WTC11 (cell line): ENCODE measurements around the gene UGT1A7.

Source experiments
- ATF1 ChIP-seq: sonication (generic); formaldehyde crosslinking; IDR thresholded peaks from 2 replicates; pipeline ENCODE4 v1.8.1; 2023; ENCODE audit warnings: mild to moderate bottlenecking, moderate library complexity, missing genetic modification reagents
- CREM ChIP-seq: sonication (generic); formaldehyde crosslinking; IDR thresholded peaks from 2 replicates; pipeline ENCODE4 v1.8.1; 2022; ENCODE audit warnings: mild to moderate bottlenecking, missing genetic modification reagents, moderate library complexity
- CTCF ChIP-seq: fragments of 200-600 bp; IDR thresholded peaks from 2 replicates; pipeline ENCODE4 v1.8.0; 2022; ENCODE audit warnings: antibody characterized with exemption
- ESRRA ChIP-seq: sonication (generic); formaldehyde crosslinking; IDR thresholded peaks from 2 replicates; pipeline ENCODE4 v1.8.1; 2022; ENCODE audit warnings: mild to moderate bottlenecking, missing genetic modification reagents, borderline replicate concordance
- FOXK1 ChIP-seq: sonication (generic); formaldehyde crosslinking; IDR thresholded peaks from 2 replicates; pipeline ENCODE4 v1.8.0; 2022; ENCODE audit warnings: mild to moderate bottlenecking, moderate library complexity, missing genetic modification reagents
- FOXP1 ChIP-seq: sonication (generic); formaldehyde crosslinking; IDR thresholded peaks from 2 replicates; pipeline ENCODE4 v1.8.0; 2022; ENCODE audit warnings: missing genetic modification reagents, mild to moderate bottlenecking, moderate library complexity, borderline replicate concordance
- MAX ChIP-seq: sonication (generic); formaldehyde crosslinking; IDR thresholded peaks from 2 replicates; pipeline ENCODE4 v1.8.0; 2022; ENCODE audit warnings: mild to moderate bottlenecking, missing genetic modification reagents
- NR1H2 ChIP-seq: sonication (generic); formaldehyde crosslinking; IDR thresholded peaks from 2 replicates; pipeline ENCODE4 v1.9.0; 2021; ENCODE audit warnings: mild to moderate bottlenecking, moderate library complexity, missing genetic modification reagents
- NR3C1 ChIP-seq: sonication (generic); formaldehyde crosslinking; conservative IDR thresholded peaks from 2 replicates; pipeline ENCODE4 v1.8.1; 2023; ENCODE audit warnings: low read depth, mild to moderate bottlenecking, missing genetic modification reagents
- TP53 ChIP-seq: sonication (generic); formaldehyde crosslinking; IDR thresholded peaks from 2 replicates; pipeline ENCODE4 v1.8.1; 2023; ENCODE audit warnings: mild to moderate bottlenecking, missing genetic modification reagents
- TF ChIP-seq, protein P1 (sequence below): sonication (generic); formaldehyde crosslinking; IDR thresholded peaks from 2 replicates; pipeline ENCODE4 v1.8.1; 2023; ENCODE audit warnings: mild to moderate bottlenecking, missing genetic modification reagents, moderate library complexity
- TF ChIP-seq, protein P2 (sequence below): fragments of 250-450 bp; sonication (Bioruptor Pico); IDR thresholded peaks from 2 replicates; pipeline ENCODE4 v1.9.0; 2021; ENCODE audit warnings: mild to moderate bottlenecking
- TF ChIP-seq, protein P3 (sequence below): sonication (generic); formaldehyde crosslinking; IDR thresholded peaks from 2 replicates; pipeline ENCODE4 v1.8.1; 2023; ENCODE audit warnings: mild to moderate bottlenecking, moderate library complexity, missing genetic modification reagents

DNA sequence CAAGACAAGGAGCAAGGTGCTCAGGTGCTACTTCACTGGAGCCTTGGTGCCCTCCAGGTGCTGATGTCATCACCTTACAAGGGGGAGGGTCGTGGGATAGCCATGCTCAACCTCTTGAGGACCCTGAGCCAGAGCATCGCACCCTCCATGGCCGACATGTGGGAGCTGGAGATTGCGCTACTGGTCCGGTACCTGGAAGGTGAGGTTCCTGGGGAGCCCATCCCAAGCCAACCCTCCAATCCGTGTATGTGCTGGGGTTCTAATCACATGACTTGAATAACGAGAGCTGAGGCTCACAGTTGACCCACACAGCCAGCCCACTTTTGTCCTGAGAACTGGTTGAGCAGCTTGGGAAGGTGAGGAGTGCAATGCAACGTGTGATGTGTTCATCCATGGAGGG lies 122.3 kb downstream of the UGT1A7 start:
- TF ChIP-seq MAX (no peak), ESRRA (CRISPR knock-in tag) (no peak), CTCF (no peak), ATF1 (CRISPR knock-in tag) (no peak), NR1H2 (CRISPR knock-in tag) (no peak), FOXK1 (CRISPR knock-in tag) (no peak), FOXP1 (CRISPR knock-in tag) (no peak), TP53 (CRISPR knock-in tag) (no peak), NR3C1 (CRISPR knock-in tag) (no peak), CREM (CRISPR knock-in tag) (no peak)
- TF ChIP-seq, protein P1, sequence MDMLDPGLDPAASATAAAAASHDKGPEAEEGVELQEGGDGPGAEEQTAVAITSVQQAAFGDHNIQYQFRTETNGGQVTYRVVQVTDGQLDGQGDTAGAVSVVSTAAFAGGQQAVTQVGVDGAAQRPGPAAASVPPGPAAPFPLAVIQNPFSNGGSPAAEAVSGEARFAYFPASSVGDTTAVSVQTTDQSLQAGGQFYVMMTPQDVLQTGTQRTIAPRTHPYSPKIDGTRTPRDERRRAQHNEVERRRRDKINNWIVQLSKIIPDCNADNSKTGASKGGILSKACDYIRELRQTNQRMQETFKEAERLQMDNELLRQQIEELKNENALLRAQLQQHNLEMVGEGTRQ (CRISPR knock-in tag): no peak
- TF ChIP-seq, protein P2, sequence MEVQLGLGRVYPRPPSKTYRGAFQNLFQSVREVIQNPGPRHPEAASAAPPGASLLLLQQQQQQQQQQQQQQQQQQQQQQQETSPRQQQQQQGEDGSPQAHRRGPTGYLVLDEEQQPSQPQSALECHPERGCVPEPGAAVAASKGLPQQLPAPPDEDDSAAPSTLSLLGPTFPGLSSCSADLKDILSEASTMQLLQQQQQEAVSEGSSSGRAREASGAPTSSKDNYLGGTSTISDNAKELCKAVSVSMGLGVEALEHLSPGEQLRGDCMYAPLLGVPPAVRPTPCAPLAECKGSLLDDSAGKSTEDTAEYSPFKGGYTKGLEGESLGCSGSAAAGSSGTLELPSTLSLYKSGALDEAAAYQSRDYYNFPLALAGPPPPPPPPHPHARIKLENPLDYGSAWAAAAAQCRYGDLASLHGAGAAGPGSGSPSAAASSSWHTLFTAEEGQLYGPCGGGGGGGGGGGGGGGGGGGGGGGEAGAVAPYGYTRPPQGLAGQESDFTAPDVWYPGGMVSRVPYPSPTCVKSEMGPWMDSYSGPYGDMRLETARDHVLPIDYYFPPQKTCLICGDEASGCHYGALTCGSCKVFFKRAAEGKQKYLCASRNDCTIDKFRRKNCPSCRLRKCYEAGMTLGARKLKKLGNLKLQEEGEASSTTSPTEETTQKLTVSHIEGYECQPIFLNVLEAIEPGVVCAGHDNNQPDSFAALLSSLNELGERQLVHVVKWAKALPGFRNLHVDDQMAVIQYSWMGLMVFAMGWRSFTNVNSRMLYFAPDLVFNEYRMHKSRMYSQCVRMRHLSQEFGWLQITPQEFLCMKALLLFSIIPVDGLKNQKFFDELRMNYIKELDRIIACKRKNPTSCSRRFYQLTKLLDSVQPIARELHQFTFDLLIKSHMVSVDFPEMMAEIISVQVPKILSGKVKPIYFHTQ (CRISPR knock-in tag): no peak
- TF ChIP-seq, protein P3, sequence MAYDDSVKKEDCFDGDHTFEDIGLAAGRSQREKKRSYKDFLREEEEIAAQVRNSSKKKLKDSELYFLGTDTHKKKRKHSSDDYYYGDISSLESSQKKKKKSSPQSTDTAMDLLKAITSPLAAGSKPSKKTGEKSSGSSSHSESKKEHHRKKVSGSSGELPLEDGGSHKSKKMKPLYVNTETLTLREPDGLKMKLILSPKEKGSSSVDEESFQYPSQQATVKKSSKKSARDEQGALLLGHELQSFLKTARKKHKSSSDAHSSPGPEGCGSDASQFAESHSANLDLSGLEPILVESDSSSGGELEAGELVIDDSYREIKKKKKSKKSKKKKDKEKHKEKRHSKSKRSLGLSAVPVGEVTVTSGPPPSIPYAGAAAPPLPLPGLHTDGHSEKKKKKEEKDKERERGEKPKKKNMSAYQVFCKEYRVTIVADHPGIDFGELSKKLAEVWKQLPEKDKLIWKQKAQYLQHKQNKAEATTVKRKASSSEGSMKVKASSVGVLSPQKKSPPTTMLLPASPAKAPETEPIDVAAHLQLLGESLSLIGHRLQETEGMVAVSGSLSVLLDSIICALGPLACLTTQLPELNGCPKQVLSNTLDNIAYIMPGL (CRISPR knock-in tag): no peak
